Right forelimb (tissue), 1 donor: ENCODE data around the gene FAM168A.

ENCODE experiments used
- DNase-seq: peaks from one replicate; pipeline ENCODE4 v3.0.0-alpha.2; 2018

Gene FAM168A

DNA sequence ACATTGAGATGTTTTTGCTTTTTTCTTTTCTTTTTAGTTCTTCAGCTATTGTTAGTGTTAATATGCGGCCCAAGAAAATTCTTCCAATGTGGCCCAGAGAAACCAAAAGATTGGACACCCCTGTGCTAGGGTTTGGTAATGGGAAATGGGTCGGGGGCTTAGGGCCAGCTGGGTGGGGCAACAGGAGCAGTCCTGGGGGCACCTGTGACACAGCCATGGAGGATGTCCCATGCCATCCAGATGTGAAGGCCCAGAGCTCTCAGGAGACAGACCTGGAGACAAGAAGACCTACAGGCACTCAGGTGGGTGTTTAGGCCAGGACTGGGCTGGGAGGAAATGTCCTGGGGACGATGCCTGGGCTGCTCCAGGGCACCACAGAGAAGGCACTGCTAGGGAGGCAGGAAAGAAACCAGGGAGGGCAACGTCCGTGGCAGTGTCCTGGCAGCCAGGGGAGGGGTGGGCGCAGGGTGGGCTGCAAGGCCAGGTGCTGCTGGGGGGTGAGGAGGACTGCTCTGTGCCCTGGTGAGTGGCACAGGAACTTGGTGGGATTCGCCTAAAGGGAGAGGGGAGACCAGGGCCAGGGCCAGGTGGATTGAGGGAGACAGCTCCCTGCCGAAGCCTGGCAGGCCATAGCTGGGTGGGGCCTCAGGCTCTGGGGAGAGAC, 200.3 kb downstream of the FAM168A start:
- DNase-seq: peak; percentile 41

- DNase-seq: no peak
Measured at GRCh38 chr11:73396985-73397384, 200.9 kb downstream of the FAM168A start.

DNA sequence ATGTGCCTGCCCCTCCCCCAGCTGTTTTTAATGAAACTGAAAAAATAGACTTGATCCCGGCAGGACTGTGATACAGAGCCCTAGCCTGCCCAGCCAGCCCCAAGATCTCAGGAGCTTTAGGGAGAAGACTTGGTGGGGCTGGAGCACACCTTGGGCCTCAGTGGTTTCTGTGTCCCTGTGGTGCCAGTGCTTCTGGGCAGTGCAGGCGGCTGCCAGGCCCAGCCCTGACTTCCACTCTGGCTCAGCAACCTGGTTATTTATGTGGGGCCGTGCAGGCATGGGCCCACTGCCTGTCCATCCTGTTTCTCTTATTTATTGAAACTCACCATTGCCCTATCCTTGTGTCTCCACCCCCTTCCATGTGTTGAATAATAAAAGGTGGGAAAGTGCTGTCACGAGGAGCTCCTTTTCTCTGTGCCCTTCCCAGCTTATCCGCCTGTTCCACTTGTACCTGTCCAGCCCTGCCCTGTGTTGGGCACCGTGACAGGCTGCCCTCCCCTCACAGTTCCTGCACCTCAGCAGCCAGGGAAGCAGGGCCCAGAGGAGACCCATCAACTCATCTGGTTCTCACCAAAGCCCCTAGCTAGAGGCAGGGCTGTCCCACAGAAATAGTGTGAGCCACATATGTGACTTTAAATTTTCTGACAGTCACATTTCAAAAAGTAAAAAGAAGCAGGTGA, 201.5 kb downstream of the FAM168A start:
- no peak for DNase-seq

GRCh38 chr11:73395297-73396208, 202.4 kb downstream of the FAM168A start:
- DNase-seq: no peak

GRCh38 chr11:73394416-73395296, 203.3 kb downstream of the FAM168A start:
- no peak for DNase-seq

GRCh38 chr11:73393479-73394415, 204.2 kb downstream of the FAM168A start:
- DNase-seq: peak; percentile 80

- DNase-seq: no peak
Measured at GRCh38 chr11:73393011-73393380, 204.9 kb downstream of the FAM168A start.

GRCh38 chr11:73392108-73393010, 205.6 kb downstream of the FAM168A start:
- no peak for DNase-seq

GRCh38 chr11:73391665-73392064, 206.2 kb downstream of the FAM168A start:
- no peak for DNase-seq

GRCh38 chr11:73390601-73391565, 207.0 kb downstream of the FAM168A start:
- DNase-seq: no peak

GRCh38 chr11:73389916-73390315, 208.0 kb downstream of the FAM168A start:
- no peak for DNase-seq

- no peak for DNase-seq
Measured at GRCh38 chr11:73389134-73389525, 208.8 kb downstream of the FAM168A start.

DNA sequence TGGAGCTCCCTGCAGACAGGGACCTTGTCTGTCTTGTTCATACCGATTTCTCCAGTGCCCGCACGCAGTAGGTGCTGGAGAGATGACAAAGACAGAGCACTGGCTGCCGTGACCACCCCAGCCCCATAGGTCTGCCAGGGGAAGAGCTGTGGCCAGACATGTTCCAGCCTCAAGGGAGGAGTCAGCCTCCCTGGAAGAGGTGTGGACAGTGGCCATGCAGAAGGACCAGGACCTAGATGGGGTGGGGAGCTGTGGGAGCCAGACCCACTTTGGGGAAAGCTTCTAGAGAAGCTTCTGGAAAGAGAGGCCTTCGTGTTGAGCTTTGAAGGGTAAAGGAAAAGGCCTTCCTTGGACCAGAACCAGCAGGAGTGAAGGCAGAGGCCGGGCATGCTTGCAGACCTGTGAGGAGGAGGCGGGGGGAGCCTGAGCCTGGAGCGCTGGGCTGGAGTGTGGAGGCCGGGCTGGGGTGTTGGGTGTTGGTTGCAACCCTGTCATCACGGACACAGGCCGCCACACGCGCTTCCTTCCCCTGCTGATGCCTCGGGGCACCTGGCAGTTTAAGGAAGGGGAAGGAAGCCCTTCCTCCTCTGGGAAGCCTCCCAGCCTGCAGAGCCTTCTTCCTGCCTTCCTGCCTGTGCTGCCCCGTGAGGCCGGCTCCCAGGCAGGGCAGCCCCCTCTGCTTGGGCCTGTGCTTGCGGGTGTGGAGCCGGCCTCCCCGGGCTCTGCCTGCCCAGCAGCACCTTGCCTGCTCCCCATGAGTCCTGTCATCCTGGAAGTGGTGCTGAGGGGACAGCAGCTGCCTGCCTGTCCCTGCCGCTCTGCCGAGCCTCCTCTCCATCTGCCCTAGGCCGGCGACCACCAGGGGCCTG, 209.4 kb downstream of the FAM168A start:
- DNase-seq: no peak

- no peak for DNase-seq
Measured at GRCh38 chr11:73387594-73388264, 210.2 kb downstream of the FAM168A start.

DNA sequence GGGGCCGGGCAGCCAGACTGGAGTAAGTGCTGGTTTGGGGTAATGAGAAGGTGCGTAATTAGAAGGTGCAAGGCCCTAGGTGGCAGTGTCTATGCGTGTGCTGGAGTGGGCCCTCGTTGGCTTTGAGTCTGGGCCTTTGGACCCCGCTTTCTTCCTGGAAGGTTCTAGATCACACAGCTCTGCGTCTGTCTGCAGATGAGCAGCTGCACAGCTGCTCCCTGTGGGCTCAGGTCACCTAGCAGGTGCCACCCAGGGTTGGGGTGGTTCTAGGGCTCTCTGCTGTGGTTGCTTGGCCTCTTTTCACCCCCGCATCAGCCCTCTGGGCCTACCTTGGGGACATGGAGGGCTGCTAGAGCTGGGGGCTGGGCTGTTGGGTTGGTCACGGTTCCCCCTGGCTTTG, 211.4 kb downstream of the FAM168A start:
- DNase-seq: no peak

DNA sequence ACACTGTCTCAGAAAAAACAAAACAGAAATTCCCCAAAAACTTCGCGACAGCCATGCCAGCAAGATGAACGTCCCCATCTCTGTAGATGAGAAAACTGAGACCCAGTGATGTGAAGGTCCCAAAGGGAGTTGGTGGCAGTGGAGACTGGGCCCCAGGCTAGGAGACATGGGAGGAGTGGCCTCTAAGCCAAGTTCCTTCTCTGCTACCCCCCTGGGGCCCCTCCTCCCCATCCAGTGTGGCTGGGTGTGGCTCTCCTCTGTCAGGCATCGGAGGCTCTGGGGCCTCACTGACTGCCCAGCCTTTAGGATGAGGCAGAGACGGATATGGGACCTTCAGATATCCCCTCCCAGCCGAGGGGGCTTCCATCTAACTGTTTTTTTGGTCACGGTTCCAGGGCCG, 211.9 kb downstream of the FAM168A start:
- no peak for DNase-seq

DNA sequence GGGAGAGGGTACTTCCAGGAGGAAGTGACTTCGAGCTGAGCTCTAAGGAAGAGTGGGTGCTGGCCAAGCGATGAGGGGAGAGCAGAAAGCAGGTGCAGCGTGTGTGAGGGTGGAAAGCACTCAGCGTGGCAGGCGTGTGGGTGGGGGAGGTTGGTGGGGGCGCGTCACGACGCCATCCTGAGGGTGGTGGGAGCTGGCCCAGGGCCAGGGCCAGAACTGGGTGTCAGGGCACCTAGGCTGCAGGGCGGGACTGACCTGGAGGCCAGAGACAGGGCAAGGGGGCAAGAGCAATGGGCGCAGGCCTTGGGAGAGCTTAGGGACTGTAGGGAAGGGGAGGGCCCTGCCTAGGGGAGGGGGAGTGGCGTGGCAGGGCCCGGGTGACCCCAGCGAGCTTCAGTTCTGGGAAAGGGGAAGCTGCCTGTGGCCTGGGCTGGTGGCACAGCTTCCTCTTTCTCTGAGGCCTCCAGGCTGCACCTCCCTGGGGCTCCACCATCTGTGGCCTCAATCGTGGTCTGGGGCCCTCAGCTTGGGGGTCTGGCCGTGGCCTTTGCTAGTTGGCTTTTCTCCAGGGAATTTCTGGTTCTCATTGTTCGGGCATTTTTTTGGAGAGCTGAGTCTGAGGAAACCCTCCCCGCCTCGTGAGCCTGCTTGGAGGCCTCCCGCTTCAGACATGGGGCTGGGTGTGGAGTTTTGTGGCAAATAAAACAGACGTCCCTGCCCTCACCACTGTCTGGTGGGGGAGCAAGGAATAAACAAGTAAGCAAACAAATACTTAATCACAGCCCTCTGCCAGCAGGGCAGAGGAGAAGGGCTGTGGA, 212.8 kb downstream of the FAM168A start:
- DNase-seq: no peak
